Uterus (tissue), 2 donors: ENCODE measurements around the gene DCHS2.

ENCODE experiments used
- POLR2A ChIP-seq, 2 donors: fragments of 450-650 bp; IDR thresholded peaks; one replicate each; pipeline ENCODE4 v1.6.1; 2016; ENCODE audit warnings: antibody characterized with exemption in 2 of 2, mild to moderate bottlenecking in 1 of 2, moderate library complexity in 1 of 2
- TF ChIP-seq, protein P1 (sequence below), 4 experiments: fragments of 200-600 bp in 2 of 4; fragments of 450-650 bp in 2 of 4; sonication (generic) in 2 of 4; IDR thresholded peaks; one replicate each; pipeline ENCODE4 v1.5.1; 2016 to 2019; ENCODE audit warnings: antibody characterized with exemption in 4 of 4, mild to moderate bottlenecking in 2 of 4, moderate library complexity in 1 of 4

DNA sequence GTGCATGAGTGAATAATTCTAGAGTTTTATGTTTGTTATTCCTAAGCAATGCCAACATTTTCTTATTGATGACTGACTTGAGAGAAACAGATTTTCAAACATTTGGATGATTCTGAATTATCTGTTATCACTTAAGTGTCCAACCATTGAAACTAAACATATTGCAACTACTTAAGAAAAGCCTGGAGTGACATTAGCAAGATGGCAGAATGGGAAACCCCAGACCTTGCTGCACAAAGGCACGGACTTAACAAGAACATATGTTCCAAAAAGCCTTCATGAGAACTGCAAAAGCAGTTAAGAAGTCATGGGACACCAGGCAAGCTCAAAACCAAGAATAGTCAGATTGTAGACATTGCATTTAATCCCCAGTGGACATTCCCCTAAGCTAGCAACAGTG lies 215.1 kb downstream of the DCHS2 start:
- no peak for TF ChIP-seq POLR2A (IDR thresholded peaks at IDR 0.05)
- TF ChIP-seq, protein P1, sequence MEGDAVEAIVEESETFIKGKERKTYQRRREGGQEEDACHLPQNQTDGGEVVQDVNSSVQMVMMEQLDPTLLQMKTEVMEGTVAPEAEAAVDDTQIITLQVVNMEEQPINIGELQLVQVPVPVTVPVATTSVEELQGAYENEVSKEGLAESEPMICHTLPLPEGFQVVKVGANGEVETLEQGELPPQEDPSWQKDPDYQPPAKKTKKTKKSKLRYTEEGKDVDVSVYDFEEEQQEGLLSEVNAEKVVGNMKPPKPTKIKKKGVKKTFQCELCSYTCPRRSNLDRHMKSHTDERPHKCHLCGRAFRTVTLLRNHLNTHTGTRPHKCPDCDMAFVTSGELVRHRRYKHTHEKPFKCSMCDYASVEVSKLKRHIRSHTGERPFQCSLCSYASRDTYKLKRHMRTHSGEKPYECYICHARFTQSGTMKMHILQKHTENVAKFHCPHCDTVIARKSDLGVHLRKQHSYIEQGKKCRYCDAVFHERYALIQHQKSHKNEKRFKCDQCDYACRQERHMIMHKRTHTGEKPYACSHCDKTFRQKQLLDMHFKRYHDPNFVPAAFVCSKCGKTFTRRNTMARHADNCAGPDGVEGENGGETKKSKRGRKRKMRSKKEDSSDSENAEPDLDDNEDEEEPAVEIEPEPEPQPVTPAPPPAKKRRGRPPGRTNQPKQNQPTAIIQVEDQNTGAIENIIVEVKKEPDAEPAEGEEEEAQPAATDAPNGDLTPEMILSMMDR (IDR thresholded peaks at IDR 0.05): no peak
